Endothelial cell of hepatic sinusoid (primary cell): ENCODE data around the gene SETMAR.

ENCODE experiments used
- in situ Hi-C: cut with HindIII; loops from 2 replicates; pipeline ENCODE4 v1.10.0; 2017; ENCODE audit warnings: low sequenced_read_pairs

The SETMAR gene

GRCh38 chr3:4350789-4351163 is 47.6 kb downstream of the SETMAR start:
- in situ Hi-C loops, result no loop called here

- in situ Hi-C loops, result no loop called here
Measured at GRCh38 chr3:4351164-4351855, 48.1 kb downstream of the SETMAR start.

GRCh38 chr3:4351872-4352271 is 48.7 kb downstream of the SETMAR start:
- in situ Hi-C loops, result no loop called here

GRCh38 chr3:4355401-4356219 is 52.4 kb downstream of the SETMAR start:
- in situ Hi-C loops, result no loop called here

- in situ Hi-C loops, result no loop called here
Measured at GRCh38 chr3:4356220-4356540, 53.0 kb downstream of the SETMAR start.

- in situ Hi-C loops, result no loop called here
Measured at GRCh38 chr3:4356546-4357410, 53.6 kb downstream of the SETMAR start.

- in situ Hi-C loops, result no loop called here
Measured at GRCh38 chr3:4358273-4358672, 55.1 kb downstream of the SETMAR start.

- in situ Hi-C loops, result no loop called here
Measured at GRCh38 chr3:4359805-4360502, 56.8 kb downstream of the SETMAR start.

- in situ Hi-C loops, result no loop called here
Measured at GRCh38 chr3:4360817-4361216, 57.6 kb downstream of the SETMAR start.

GRCh38 chr3:4362523-4362922 is 59.4 kb downstream of the SETMAR start:
- in situ Hi-C loops, result no loop called here
